Stomach (tissue), 9 donors: Measurements from ENCODE around the gene TMOD1. TPM values are rescaled to one million over a fixed set of nuclear protein-coding genes. Genes with fewer than 3 reads are reported as not detected.

Source experiments
- DNase-seq, 2 donors: peaks; one replicate each; pipeline versions ENCODE4 v3.0.0 to v3.0.0-alpha.2; 2013 to 2019
- H3K27ac ChIP-seq, 5 donors: fragments of 200-600 bp in 4 of 5; sonication (generic) in 4 of 5; one replicate each; pipeline ENCODE4 v1.5.1; 2013 to 2019; ENCODE audit warnings: mild to moderate bottlenecking in 1 of 5, moderate library complexity in 1 of 5
- H3K27me3 ChIP-seq, 3 donors: fragments of 200-600 bp; sonication (generic); one replicate each; pipeline ENCODE4 v1.5.1; 2017 to 2019; ENCODE audit warnings: mixed run types in 1 of 3
- H3K36me3 ChIP-seq, 4 donors: fragments of 200-600 bp; sonication (generic); 1 replicate in 3 of 4; 2 replicates in 1 of 4; pipeline ENCODE4 v1.5.1; 2016 to 2019
- H3K4me1 ChIP-seq, 4 donors: fragments of 200-600 bp; sonication (generic); one replicate each; pipeline ENCODE4 v1.5.1; 2016 to 2019
- H3K4me3 ChIP-seq, 4 donors: fragments of 200-600 bp; sonication (generic) in 3 of 4; one replicate each; pipeline ENCODE4 v1.5.1; 2016 to 2019; ENCODE audit warnings: mild to moderate bottlenecking in 1 of 4
- H3K9me3 ChIP-seq, 4 donors: fragments of 200-600 bp; sonication (generic); one replicate each; pipeline ENCODE4 v1.5.1; 2016 to 2019
- EP300 ChIP-seq: sonication (generic); formaldehyde crosslinking; IDR thresholded peaks from one replicate; pipeline ENCODE4 v1.6.1; 2017; ENCODE audit warnings: antibody characterized with exemption
- POLR2A ChIP-seq, 4 donors: fragments of 450-650 bp; IDR thresholded peaks; one replicate each; pipeline ENCODE4 v1.6.1; 2016; ENCODE audit warnings: antibody characterized with exemption in 4 of 4, control low read depth in 2 of 4, mild to moderate bottlenecking in 1 of 4, moderate library complexity in 1 of 4
- POLR2AphosphoS5 ChIP-seq, 3 donors: sonication (generic); formaldehyde crosslinking; IDR thresholded peaks; one replicate each; pipeline ENCODE4 v1.6.1; 2016; ENCODE audit warnings: antibody characterized with exemption in 3 of 3
- WGBS, 5 donors: extraction: QIAGEN DNeasy Blood & Tissue Kit in 3 of 5; methylation state at CpG; one replicate each; pipeline versions ENCODE4 v1.1.5 to v1.1.7; 2013 to 2018; 5-methylcytosine and 5-hydroxymethylcytosine counted together
- intact Hi-C: fragments of 100-400 bp; cut with DNase I; formaldehyde crosslinking; loops from one replicate; pipeline ENCODE4 v1.15.1; 2023; ENCODE audit warnings: low total_unique reads
- polyA plus RNA-seq, 3 donors: library from polyadenylated mRNA; stranded (reverse); fragments of 200-250 nt; gene quantifications; one replicate each; pipeline ENCODE4 v1.2.3, GENCODE V29; 2013
- total RNA-seq, 5 donors: library from RNA; depleted of rRNA; stranded (reverse); fragments of >200 nt; gene quantifications; one replicate each; pipeline versions ENCODE4 v1.1.0 to v1.2.3, GENCODE V29; 2014 to 2016
- TF ChIP-seq, protein P1 (sequence below), 7 experiments: fragments of 450-650 bp in 4 of 7; fragments of 200-600 bp in 3 of 7; sonication (generic) in 3 of 7; IDR thresholded peaks; one replicate each; pipeline ENCODE4 v1.5.1; 2016 to 2019; ENCODE audit warnings: antibody characterized with exemption in 7 of 7, control low read depth in 2 of 7, mild to moderate bottlenecking in 1 of 7
- donor health status: healthy with polysubstance abuse.
- donor health status: Bipolar disorder and iron deficiency.
- donor health status: healthy.

Gene TMOD1
- total and polyA plus RNA-seq, 8 donors: 4.6 to 34.8 (median 11.2) TPM

DNA sequence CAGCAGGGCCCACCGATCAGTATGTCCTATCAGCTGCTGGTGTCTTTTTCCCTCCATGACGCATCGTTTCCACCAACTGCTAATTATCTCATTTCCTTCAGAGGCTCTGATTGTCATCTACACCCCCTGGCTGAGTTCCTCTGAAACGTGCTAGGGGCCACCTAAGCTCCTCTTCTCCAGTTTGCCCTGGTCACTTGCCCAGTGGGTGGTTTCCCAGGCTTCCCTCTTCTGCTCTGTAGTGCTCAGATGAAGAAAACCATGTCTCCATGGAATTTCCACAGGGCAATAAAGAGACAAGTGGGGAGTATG, 66.4 kb downstream of the TMOD1 start:
- Histone ChIP-seq H3K36me3 (peaks cover 0 to 66% (median 49%) of the 10 kb centered on the region in 4 donors), H3K27me3 (no peaks in the 10 kb centered on the region), H3K4me1 (peaks cover 18 to 34% (median 24%) of the 10 kb centered on the region in 4 donors), H3K4me3 (no peak overlapping the region), H3K27ac (no peak overlapping the region), H3K9me3 (no peaks in the 10 kb centered on the region)
- WGBS, 5 donors: 58 to 77% (median 67%) methylated on average over 4 of the region's 4 CpGs
- intact Hi-C loops: no loop called here
- DNase-seq: no peak
- TF ChIP-seq POLR2AphosphoS5 (IDR thresholded peaks at IDR 0.05) (no peak), POLR2A (IDR thresholded peaks at IDR 0.05) (no peak), EP300 (no peak)
- TF ChIP-seq, protein P1, sequence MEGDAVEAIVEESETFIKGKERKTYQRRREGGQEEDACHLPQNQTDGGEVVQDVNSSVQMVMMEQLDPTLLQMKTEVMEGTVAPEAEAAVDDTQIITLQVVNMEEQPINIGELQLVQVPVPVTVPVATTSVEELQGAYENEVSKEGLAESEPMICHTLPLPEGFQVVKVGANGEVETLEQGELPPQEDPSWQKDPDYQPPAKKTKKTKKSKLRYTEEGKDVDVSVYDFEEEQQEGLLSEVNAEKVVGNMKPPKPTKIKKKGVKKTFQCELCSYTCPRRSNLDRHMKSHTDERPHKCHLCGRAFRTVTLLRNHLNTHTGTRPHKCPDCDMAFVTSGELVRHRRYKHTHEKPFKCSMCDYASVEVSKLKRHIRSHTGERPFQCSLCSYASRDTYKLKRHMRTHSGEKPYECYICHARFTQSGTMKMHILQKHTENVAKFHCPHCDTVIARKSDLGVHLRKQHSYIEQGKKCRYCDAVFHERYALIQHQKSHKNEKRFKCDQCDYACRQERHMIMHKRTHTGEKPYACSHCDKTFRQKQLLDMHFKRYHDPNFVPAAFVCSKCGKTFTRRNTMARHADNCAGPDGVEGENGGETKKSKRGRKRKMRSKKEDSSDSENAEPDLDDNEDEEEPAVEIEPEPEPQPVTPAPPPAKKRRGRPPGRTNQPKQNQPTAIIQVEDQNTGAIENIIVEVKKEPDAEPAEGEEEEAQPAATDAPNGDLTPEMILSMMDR (IDR thresholded peaks at IDR 0.05): no peak

DNA sequence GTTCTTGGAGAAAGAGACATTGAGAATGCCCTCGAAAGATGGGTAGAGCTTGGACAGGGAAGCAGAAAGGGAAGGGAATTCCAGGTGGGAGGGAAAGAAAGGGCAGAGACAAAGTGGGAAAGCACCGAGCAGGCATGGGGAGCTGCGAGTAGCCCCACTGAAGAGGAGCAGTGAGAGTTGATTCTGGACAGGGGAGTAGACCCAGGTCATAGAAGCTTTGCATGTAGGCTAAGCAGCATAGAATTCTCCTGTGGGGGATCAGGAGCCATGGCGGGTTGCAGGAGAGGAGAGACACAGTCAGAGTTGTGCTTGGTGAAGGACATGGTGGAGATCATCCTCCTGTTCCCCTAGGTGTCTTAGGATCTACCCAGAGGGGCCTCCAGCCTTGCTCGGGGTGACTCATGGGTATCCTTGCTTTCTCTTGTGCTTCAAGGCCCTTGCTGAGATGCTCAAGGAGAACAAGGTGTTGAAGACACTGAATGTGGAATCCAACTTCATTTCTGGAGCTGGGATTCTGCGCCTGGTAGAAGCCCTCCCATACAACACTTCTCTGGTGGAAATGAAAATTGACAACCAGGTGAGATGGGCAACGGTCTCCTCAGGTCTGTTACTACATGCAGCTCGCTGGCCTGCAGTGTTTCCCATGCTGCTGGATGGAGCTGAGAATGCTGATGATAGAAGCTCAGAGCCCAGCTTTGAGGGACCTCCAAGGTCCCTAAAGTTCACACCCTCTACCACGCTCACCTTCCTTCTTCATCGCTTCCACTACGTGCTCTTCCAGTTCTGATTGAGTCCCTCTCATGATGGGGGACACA, 67.2 kb downstream of the TMOD1 start:
- 93 to 95% (median 94%) methylated on average over 11 of the region's 11 CpGs for WGBS, 5 donors
- intact Hi-C loops: no loop called here
- Histone ChIP-seq H3K4me1 (peaks cover 13 to 26% (median 17%) of the 10 kb centered on the region in 4 donors), H3K9me3 (no peaks in the 10 kb centered on the region), H3K27ac (no peak overlapping the region), H3K4me3 (no peak overlapping the region), H3K27me3 (no peaks in the 10 kb centered on the region), H3K36me3 (peaks cover 0 to 74% (median 57%) of the 10 kb centered on the region in 4 donors)
- TF ChIP-seq EP300 (no peak), POLR2AphosphoS5 (IDR thresholded peaks at IDR 0.05) (no peak), POLR2A (IDR thresholded peaks at IDR 0.05) (no peak)
- TF ChIP-seq, protein P1 (IDR thresholded peaks at IDR 0.05): no peak
- DNase-seq: no peak

DNA sequence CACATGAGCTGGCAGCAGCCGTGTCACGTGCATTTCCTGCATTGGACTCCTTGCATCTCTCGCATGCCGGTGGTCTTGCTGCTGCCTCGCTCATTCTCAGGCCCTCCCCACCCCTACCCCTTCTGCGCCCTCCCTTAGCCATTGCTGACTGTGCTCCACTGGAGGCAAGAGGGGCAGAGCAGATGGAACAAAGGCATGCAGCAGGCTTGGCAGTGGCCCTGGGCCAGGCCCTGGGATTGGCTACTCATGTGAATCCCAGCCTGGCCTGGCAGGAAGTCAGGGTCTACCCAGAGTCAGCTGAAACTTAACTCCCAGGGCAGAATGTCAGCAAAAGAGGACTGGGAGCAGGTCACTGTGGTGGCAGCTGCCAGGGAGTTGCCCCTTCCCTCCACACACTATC, 69.4 kb downstream of the TMOD1 start:
- H3K27me3 ChIP-seq: no peaks in the 10 kb centered on the region
- intact Hi-C loops: no loop called here
- H3K36me3 ChIP-seq: peaks cover 0 to 83% (median 73%) of the 10 kb centered on the region in 4 donors
- WGBS, 5 donors: 70 to 93% (median 91%) methylated on average over 6 of the region's 6 CpGs
- H3K27ac ChIP-seq: peak overlapping the region in 1 of 5 donors; percentile 10
- DNase-seq: no peak
- peaks cover 0 to 13% (median 4%) of the 10 kb centered on the region in 4 donors for H3K4me1 ChIP-seq
- no peak for TF ChIP-seq POLR2AphosphoS5 (IDR thresholded peaks at IDR 0.05)
- TF ChIP-seq POLR2A (IDR thresholded peaks at IDR 0.05): no peak
- TF ChIP-seq, protein P1 (IDR thresholded peaks at IDR 0.05): no peak
- TF ChIP-seq EP300: no peak
- H3K9me3 ChIP-seq: no peaks in the 10 kb centered on the region
- H3K4me3 ChIP-seq: no peak overlapping the region

DNA sequence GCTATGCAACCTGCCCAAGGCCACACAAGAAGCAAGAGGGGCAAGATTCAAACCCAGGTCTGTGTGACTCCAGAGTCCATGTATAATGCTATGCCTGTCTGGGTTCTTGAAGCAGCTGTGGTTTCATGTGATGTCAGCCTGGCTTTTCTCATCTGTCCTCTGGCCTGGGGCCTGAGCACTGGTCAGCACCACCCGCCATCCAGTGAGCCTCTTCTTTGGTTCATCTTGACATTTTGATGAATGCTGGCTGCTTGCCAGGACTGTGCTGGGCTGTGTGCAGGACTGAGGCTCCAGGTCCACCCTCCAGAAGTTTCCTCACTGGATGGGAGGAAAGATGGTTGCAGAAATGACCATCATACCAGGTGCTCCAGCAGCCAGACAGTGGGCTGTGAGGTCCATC, 70.2 kb downstream of the TMOD1 start:
- WGBS, 5 donors: 55 to 95% (median 86%) methylated on average over 1 of the region's 1 CpG
- Histone ChIP-seq H3K36me3 (peaks cover 0 to 81% (median 70%) of the 10 kb centered on the region in 4 donors), H3K4me3 (no peak overlapping the region), H3K27me3 (no peaks in the 10 kb centered on the region), H3K9me3 (no peaks in the 10 kb centered on the region), H3K4me1 (peaks cover 0 to 13% (median 4%) of the 10 kb centered on the region in 4 donors), H3K27ac (no peak overlapping the region)
- TF ChIP-seq POLR2A (IDR thresholded peaks at IDR 0.05): no peak
- DNase-seq: no peak
- intact Hi-C loops: no loop called here
